ENCODE results near the gene CAMSAP1. TPM values are rescaled to one million over a fixed set of nuclear protein-coding genes. Genes with fewer than 3 reads are reported as not detected.

CAMSAP1 gene
- total RNA-seq, 1 experiment from 2014 or later: 24.8 TPM

DNA sequence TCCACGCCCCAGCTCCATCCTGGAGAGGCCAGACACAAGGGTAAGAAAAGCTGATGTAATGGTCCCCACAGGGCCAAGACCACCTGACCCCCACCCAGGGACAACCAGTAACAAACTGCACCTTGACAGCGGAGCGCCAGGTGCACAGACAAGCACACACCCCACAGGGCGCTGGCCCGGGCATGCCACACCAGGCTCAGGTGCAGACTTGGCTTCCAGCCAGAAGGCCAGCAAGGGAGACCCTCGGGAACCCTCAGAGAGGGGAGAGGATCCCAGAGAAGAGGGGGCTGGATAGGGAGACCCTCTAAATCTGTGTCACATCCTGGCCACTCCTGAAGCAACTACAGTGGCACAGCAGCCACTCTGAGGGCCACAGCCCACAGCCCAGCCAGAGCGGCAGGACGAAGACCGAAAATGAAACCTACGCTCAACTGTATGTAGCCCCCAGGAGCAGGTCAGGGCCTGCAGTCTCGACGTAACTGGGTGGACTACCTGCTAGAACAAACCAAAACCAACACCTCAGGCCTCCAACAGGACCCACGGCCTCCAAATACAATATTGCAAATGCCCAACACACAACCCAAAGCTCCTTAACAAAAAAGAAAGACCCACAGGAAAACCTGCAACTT is 18.5 kb downstream of the CAMSAP1 start:
- peaks cover 20% of the 10 kb centered on the region for H3K4me1 ChIP-seq (ENCODE audit: control insufficient read depth, insufficient read depth, low read length)

DNA sequence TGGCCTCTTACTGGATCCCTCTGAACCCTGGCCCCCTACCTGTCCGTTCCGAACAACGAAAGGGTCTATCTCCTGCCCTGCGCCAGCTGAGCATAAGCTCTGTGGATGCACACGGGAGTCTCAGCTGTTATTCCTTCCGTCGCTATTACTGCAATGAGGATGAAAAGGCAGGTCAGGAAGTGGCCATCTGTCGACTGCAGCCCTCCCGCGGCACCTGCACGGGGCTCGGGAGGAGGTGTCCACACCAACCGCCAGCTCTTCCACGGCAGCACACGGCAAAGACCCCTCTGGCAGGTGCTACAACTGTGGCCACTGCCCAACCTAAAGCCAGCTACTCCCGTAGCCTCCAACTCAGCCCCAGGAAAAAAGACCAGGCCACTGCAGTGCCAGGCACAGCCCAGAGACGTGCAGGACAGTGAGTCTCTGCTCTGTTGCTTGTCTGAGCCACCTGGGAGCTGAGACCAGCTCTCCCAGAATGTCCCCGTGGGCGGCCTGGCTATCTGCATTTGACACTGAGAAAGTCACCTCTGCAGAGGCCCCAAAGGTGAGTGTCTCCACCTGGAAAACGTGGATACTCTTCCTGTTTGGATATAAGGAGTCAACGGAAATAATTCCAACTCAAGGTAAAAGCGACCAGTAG is 19.1 kb downstream of the CAMSAP1 start:
- CTCF ChIA-PET: no interaction called here
- Histone ChIP-seq H3K27ac (ENCODE audit: low read length) (no peak overlapping the region), H3K27me3 (ENCODE audit: control insufficient read depth, insufficient read depth, low read length) (no peaks in the 10 kb centered on the region), H3K4me3 (ENCODE audit: low read depth in 2 of 2, low read length in 2 of 2) (no peak overlapping the region), H3K36me3 (ENCODE audit: control insufficient read depth, insufficient read depth, low read length) (no peaks in the 10 kb centered on the region), H3K9me3 (ENCODE audit: control insufficient read depth, insufficient read depth, low read depth, low read length) (no peaks in the 10 kb centered on the region), H3K4me1 (ENCODE audit: control insufficient read depth, insufficient read depth, low read length) (peaks cover 20% of the 10 kb centered on the region)
- intact Hi-C loops (cut with micrococcal nuclease; ENCODE audit: unreplicated experiment) (no loop called here), in situ Hi-C loops (cut with HindIII; ENCODE audit: low pct_unique_long_range_greater_than_20kb, low sequenced_read_pairs) (no loop called here)
- no peak for TF ChIP-seq SIN3A (IDR thresholded peaks at IDR 0.05; ENCODE audit: borderline replicate concordance, insufficient read depth, low read depth, low read length)
- TF ChIP-seq TCF7L2 (IDR thresholded peaks at IDR 0.05; ENCODE audit: low read depth, low read length): no peak
- no peak for TF ChIP-seq REST (IDR thresholded peaks at IDR 0.05; ENCODE audit: insufficient read depth in 1 of 2, low read depth in 2 of 2, low read length in 1 of 2)
- TF ChIP-seq POLR2AphosphoS5 (IDR thresholded peaks at IDR 0.05; ENCODE audit: low read depth, low read length): no peak
- TF ChIP-seq, protein P1, sequence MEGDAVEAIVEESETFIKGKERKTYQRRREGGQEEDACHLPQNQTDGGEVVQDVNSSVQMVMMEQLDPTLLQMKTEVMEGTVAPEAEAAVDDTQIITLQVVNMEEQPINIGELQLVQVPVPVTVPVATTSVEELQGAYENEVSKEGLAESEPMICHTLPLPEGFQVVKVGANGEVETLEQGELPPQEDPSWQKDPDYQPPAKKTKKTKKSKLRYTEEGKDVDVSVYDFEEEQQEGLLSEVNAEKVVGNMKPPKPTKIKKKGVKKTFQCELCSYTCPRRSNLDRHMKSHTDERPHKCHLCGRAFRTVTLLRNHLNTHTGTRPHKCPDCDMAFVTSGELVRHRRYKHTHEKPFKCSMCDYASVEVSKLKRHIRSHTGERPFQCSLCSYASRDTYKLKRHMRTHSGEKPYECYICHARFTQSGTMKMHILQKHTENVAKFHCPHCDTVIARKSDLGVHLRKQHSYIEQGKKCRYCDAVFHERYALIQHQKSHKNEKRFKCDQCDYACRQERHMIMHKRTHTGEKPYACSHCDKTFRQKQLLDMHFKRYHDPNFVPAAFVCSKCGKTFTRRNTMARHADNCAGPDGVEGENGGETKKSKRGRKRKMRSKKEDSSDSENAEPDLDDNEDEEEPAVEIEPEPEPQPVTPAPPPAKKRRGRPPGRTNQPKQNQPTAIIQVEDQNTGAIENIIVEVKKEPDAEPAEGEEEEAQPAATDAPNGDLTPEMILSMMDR (IDR thresholded peaks at IDR 0.05): no peak
- DNase-seq (ENCODE audit: low read depth, low spot score): no peak
- ATAC-seq: no peak
- POLR2A ChIA-PET: interaction anchor here (0.6 kb wide), 1 partner anchor 390 kb away, joined by 3 read pairs; no protein-coding TSS in a partner anchor
- no TSS peak for BruUV-seq (replicated peaks)

More for the DNA sequence above, 18.5 kb downstream of the CAMSAP1 start:
- ATAC-seq: no peak
- Histone ChIP-seq H3K9me3 (ENCODE audit: control insufficient read depth, insufficient read depth, low read depth, low read length) (no peaks in the 10 kb centered on the region), H3K36me3 (ENCODE audit: control insufficient read depth, insufficient read depth, low read length) (no peaks in the 10 kb centered on the region), H3K4me3 (ENCODE audit: low read depth in 2 of 2, low read length in 2 of 2) (no peak overlapping the region), H3K27ac (ENCODE audit: low read length) (no peak overlapping the region), H3K27me3 (ENCODE audit: control insufficient read depth, insufficient read depth, low read length) (no peaks in the 10 kb centered on the region)
- DNase-seq (ENCODE audit: low read depth, low spot score): no peak
- BruUV-seq (replicated peaks): no TSS peak
- intact Hi-C loops (cut with micrococcal nuclease; ENCODE audit: unreplicated experiment): no loop called here
- POLR2A ChIA-PET: interaction anchor here (0.6 kb wide), 1 partner anchor 389 kb away, joined by 3 read pairs; no protein-coding TSS in a partner anchor
- in situ Hi-C loops (cut with HindIII; ENCODE audit: low pct_unique_long_range_greater_than_20kb, low sequenced_read_pairs): no loop called here
- CTCF ChIA-PET: no interaction called here
- no peak for TF ChIP-seq REST (IDR thresholded peaks at IDR 0.05; ENCODE audit: insufficient read depth in 1 of 2, low read depth in 2 of 2, low read length in 1 of 2)
- no peak for TF ChIP-seq POLR2AphosphoS5 (IDR thresholded peaks at IDR 0.05; ENCODE audit: low read depth, low read length)
- no peak for TF ChIP-seq TCF7L2 (IDR thresholded peaks at IDR 0.05; ENCODE audit: low read depth, low read length)
- TF ChIP-seq SIN3A (IDR thresholded peaks at IDR 0.05; ENCODE audit: borderline replicate concordance, insufficient read depth, low read depth, low read length): no peak
- TF ChIP-seq, protein P1 (IDR thresholded peaks at IDR 0.05): no peak
